HFFc6 (cell line): ENCODE data around the gene HBQ1. TPM values are rescaled to one million over a fixed set of nuclear protein-coding genes. Genes with fewer than 3 reads are reported as not detected.
"Not testable (repeated sequence)": the region's sequence is repeated elsewhere in the genome, so short reads cannot be mapped to it uniquely, and the experiment has no call there.

Experiments
- DNase-seq: peaks from one replicate; pipeline ENCODE4 v3.0.0-alpha.2; 2018
- H3K27ac Mint-ChIP-seq: 2 replicates; pipeline ENCODE4 v1.8.0; 2020; ENCODE audit warnings: mild to moderate bottlenecking, mixed read lengths
- H3K27me3 Mint-ChIP-seq: 2 replicates; pipeline ENCODE4 v1.8.0; 2021; ENCODE audit warnings: mild to moderate bottlenecking, moderate library complexity, mixed read lengths; ENCODE audit not compliant: insufficient read depth
- H3K36me3 Mint-ChIP-seq: 2 replicates; pipeline ENCODE4 v1.8.0; 2021; ENCODE audit warnings: low read depth, mixed read lengths
- H3K4me1 Mint-ChIP-seq: 2 replicates; pipeline ENCODE4 v1.8.0; 2020; ENCODE audit warnings: low read depth, mixed read lengths
- H3K4me3 Mint-ChIP-seq: 2 replicates; pipeline ENCODE4 v1.8.0; 2020; ENCODE audit warnings: mild to moderate bottlenecking, moderate library complexity, mixed read lengths
- H3K9me3 Mint-ChIP-seq: 2 replicates; pipeline ENCODE4 v1.8.0; 2020; ENCODE audit warnings: mild to moderate bottlenecking, mixed read lengths
- total RNA-seq, 6 experiments: library from RNA; stranded (reverse); fragmentation: NEBNext Ultra II Directional; extraction: Animal tissue kit (Norgen Biotek cat#: 25700); gene quantifications; 2 replicates in 1 of 6; 3 replicates in 5 of 6; pipeline ENCODE4 v1.2.3, GENCODE V29; 2021
- TF ChIP-seq, protein P1 (sequence below): fragments of 200-600 bp; sonication (generic); IDR thresholded peaks from 2 replicates; pipeline ENCODE4 v1.5.0; 2021; ENCODE audit warnings: antibody characterized with exemption, mild to moderate bottlenecking

Gene HBQ1
- total RNA-seq, 6 experiments from 2014 or later = 0.47 TPM; not detected in 5

DNA sequence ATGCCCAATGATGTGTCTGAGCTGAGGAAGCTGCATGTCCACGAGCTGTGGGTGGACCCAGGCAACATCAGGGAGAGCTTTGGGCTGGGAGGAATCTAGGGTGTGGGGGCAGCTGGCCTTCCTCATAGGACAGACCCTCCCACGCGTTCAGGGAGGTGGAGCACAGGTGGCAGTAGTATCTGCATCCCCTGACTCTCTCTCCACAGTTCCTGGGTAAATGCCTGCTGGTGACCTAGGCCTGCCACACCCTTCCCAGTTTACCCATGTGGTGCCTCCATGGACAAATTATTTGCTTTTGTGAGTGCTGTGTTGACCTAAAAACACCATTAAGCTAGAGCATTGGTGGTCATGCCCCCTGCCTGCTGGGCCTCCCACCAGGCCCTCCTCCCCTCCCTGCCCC, 11.2 kb upstream of the HBQ1 start:
- Mint-ChIP-seq H3K27ac (no peak overlapping the region), H3K36me3 (no peaks in the 10 kb centered on the region), H3K9me3 (no peaks in the 10 kb centered on the region), H3K4me1 (peaks cover 5% of the 10 kb centered on the region; the same call in 1 of the 2 replicates), H3K27me3 (peaks cover 28% of the 10 kb centered on the region), H3K4me3 (no peak overlapping the region)
- DNase-seq = no peak
- TF ChIP-seq, protein P1, sequence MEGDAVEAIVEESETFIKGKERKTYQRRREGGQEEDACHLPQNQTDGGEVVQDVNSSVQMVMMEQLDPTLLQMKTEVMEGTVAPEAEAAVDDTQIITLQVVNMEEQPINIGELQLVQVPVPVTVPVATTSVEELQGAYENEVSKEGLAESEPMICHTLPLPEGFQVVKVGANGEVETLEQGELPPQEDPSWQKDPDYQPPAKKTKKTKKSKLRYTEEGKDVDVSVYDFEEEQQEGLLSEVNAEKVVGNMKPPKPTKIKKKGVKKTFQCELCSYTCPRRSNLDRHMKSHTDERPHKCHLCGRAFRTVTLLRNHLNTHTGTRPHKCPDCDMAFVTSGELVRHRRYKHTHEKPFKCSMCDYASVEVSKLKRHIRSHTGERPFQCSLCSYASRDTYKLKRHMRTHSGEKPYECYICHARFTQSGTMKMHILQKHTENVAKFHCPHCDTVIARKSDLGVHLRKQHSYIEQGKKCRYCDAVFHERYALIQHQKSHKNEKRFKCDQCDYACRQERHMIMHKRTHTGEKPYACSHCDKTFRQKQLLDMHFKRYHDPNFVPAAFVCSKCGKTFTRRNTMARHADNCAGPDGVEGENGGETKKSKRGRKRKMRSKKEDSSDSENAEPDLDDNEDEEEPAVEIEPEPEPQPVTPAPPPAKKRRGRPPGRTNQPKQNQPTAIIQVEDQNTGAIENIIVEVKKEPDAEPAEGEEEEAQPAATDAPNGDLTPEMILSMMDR = no peak

DNA sequence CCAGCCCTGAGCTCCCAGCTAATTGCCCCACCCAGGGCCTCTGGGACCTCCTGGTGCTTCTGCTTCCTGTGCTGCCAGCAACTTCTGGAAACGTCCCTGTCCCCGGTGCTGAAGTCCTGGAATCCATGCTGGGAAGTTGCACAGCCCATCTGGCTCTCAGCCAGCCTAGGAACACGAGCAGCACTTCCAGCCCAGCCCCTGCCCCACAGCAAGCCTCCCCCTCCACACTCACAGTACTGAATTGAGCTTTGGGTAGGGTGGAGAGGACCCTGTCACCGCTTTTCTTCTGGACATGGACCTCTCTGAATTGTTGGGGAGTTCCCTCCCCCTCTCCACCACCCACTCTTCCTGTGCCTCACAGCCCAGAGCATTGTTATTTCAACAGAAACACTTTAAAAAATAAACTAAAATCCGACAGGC, 10.2 kb upstream of the HBQ1 start:
- H3K4me1 Mint-ChIP-seq, H3K27ac Mint-ChIP-seq, H3K36me3 Mint-ChIP-seq, H3K9me3 Mint-ChIP-seq, H3K4me3 Mint-ChIP-seq: not testable (repeated sequence)
- DNase-seq = peak; percentile 29
- peaks cover 35% of the 10 kb centered on the region for H3K27me3 Mint-ChIP-seq

DNA sequence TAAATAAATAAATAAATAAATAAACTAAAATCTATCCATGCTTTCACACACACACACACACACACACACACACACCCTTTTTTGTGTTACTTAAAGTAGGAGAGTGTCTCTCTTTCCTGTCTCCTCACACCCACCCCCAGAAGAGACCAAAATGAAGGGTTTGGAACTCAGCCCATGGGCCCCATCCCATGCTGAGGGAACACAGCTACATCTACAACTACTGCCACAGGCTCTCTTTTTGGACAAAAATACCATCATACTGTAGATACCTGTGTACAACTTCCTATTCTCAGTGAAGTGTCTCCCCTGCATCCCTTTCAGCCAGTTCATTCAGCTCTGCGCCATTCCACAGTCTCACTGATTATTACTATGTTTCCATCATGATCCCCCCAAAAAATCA, 9.5 kb upstream of the HBQ1 start:
- Mint-ChIP-seq H3K27ac (no peak overlapping the region), H3K4me3 (no peak overlapping the region), H3K9me3 (no peaks in the 10 kb centered on the region), H3K36me3 (no peaks in the 10 kb centered on the region), H3K4me1 (peaks cover 5% of the 10 kb centered on the region; the same call in 1 of the 2 replicates), H3K27me3 (peaks cover 42% of the 10 kb centered on the region)
- TF ChIP-seq, protein P1 = no peak
- no peak for DNase-seq

DNA sequence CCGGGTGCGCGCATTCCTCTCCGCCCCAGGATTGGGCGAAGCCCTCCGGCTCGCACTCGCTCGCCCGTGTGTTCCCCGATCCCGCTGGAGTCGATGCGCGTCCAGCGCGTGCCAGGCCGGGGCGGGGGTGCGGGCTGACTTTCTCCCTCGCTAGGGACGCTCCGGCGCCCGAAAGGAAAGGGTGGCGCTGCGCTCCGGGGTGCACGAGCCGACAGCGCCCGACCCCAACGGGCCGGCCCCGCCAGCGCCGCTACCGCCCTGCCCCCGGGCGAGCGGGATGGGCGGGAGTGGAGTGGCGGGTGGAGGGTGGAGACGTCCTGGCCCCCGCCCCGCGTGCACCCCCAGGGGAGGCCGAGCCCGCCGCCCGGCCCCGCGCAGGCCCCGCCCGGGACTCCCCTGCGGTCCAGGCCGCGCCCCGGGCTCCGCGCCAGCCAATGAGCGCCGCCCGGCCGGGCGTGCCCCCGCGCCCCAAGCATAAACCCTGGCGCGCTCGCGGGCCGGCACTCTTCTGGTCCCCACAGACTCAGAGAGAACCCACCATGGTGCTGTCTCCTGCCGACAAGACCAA, 7.8 kb upstream of the HBQ1 start, which contains the start of gene HBA2:
Gene HBA2, plus strand, starts transcription at position 503 of the 568 bp plus-strand sequence. Its CDS starts 37 bp downstream, at position 540.
- not testable (repeated sequence) for H3K9me3 Mint-ChIP-seq, DNase-seq, H3K4me3 Mint-ChIP-seq, H3K27ac Mint-ChIP-seq, H3K36me3 Mint-ChIP-seq, H3K4me1 Mint-ChIP-seq
- peaks cover 37% of the 10 kb centered on the region for H3K27me3 Mint-ChIP-seq

DNA sequence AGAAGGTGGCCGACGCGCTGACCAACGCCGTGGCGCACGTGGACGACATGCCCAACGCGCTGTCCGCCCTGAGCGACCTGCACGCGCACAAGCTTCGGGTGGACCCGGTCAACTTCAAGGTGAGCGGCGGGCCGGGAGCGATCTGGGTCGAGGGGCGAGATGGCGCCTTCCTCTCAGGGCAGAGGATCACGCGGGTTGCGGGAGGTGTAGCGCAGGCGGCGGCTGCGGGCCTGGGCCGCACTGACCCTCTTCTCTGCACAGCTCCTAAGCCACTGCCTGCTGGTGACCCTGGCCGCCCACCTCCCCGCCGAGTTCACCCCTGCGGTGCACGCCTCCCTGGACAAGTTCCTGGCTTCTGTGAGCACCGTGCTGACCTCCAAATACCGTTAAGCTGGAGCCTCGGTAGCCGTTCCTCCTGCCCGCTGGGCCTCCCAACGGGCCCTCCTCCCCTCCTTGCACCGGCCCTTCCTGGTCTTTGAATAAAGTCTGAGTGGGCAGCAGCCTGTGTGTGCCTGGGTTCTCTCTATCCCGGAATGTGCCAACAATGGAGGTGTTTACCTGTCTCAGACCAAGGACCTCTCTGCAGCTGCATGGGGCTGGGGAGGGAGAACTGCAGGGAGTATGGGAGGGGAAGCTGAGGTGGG, 6.9 kb upstream of the HBQ1 start:
- H3K9me3 Mint-ChIP-seq, H3K4me3 Mint-ChIP-seq, H3K27ac Mint-ChIP-seq, H3K36me3 Mint-ChIP-seq, DNase-seq: not testable (repeated sequence)
- peaks cover 10% of the 10 kb centered on the region; the same call in 1 of the 2 replicates for H3K4me1 Mint-ChIP-seq
- peaks cover 39% of the 10 kb centered on the region for H3K27me3 Mint-ChIP-seq

DNA sequence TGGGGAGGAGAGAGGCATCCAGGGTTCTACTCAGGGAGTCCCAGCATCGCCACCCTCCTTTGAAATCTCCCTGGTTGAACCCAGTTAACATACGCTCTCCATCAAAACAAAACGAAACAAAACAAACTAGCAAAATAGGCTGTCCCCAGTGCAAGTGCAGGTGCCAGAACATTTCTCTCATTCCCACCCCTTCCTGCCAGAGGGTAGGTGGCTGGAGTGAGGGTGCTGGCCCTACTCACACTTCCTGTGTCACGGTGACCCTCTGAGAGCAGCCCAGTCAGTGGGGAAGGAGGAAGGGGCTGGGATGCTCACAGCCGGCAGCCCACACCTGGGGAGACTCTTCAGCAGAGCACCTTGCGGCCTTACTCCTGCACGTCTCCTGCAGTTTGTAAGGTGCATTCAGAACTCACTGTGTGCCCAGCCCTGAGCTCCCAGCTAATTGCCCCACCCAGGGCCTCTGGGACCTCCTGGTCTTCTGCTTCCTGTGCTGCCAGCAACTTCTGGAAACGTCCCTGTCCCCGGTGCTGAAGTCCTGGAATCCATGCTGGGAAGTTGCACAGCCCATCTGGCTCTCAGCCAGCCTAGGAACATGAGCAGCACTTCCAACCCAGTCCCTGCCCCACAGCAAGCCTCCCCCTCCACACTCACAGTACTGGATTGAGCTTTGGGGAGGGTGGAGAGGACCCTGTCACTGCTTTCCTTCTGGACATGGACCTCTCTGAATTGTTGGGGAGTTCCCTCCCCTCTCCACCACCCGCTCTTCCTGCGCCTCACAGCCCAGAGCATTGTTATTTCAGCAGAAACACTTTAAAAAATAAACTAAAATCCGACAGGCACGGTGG, 6.1 kb upstream of the HBQ1 start:
- H3K4me3 Mint-ChIP-seq, H3K36me3 Mint-ChIP-seq, DNase-seq, H3K27ac Mint-ChIP-seq, H3K9me3 Mint-ChIP-seq: not testable (repeated sequence)
- peaks cover 10% of the 10 kb centered on the region; the same call in 1 of the 2 replicates for H3K4me1 Mint-ChIP-seq
- H3K27me3 Mint-ChIP-seq = peaks cover 34% of the 10 kb centered on the region

DNA sequence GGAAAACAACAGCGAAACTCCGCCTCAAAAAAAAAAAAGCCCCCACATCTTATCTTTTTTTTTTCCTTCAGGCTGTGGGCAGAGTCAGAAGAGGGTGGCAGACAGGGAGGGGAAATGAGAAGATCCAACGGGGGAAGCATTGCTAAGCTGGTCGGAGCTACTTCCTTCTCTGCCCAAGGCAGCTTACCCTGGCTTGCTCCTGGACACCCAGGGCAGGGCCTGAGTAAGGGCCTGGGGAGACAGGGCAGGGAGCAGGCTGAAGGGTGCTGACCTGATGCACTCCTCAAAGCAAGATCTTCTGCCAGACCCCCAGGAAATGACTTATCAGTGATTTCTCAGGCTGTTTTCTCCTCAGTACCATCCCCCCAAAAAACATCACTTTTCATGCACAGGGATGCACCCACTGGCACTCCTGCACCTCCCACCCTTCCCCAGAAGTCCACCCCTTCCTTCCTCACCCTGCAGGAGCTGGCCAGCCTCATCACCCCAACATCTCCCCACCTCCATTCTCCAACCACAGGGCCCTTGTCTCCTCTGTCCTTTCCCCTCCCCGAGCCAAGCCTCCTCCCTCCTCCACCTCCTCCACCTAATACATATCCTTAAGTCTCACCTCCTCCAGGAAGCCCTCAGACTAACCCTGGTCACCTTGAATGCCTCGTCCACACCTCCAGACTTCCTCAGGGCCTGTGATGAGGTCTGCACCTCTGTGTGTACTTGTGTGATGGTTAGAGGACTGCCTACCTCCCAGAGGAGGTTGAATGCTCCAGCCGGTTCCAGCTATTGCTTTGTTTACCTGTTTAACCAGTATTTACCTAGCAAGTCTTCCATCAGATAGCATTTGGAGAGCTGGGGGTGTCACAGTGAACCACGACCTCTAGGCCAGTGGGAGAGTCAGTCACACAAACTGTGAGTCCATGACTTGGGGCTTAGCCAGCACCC, 5.0 kb upstream of the HBQ1 start:
- no peak overlapping the region for H3K4me3 Mint-ChIP-seq
- H3K27ac Mint-ChIP-seq = no peak overlapping the region
- no peak for DNase-seq
- peaks cover 30% of the 10 kb centered on the region for H3K27me3 Mint-ChIP-seq
- no peaks in the 10 kb centered on the region for H3K9me3 Mint-ChIP-seq
- no peaks in the 10 kb centered on the region for H3K36me3 Mint-ChIP-seq
- TF ChIP-seq, protein P1 = no peak
- peaks cover 5% of the 10 kb centered on the region; the same call in 1 of the 2 replicates for H3K4me1 Mint-ChIP-seq

DNA sequence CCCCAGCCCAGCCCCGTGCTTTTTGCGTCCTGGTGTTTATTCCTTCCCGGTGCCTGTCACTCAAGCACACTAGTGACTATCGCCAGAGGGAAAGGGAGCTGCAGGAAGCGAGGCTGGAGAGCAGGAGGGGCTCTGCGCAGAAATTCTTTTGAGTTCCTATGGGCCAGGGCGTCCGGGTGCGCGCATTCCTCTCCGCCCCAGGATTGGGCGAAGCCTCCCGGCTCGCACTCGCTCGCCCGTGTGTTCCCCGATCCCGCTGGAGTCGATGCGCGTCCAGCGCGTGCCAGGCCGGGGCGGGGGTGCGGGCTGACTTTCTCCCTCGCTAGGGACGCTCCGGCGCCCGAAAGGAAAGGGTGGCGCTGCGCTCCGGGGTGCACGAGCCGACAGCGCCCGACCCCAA, 4.3 kb upstream of the HBQ1 start:
- H3K27ac Mint-ChIP-seq, H3K9me3 Mint-ChIP-seq, H3K4me3 Mint-ChIP-seq, DNase-seq, H3K36me3 Mint-ChIP-seq, H3K4me1 Mint-ChIP-seq: not testable (repeated sequence)
- H3K27me3 Mint-ChIP-seq = peaks cover 30% of the 10 kb centered on the region

DNA sequence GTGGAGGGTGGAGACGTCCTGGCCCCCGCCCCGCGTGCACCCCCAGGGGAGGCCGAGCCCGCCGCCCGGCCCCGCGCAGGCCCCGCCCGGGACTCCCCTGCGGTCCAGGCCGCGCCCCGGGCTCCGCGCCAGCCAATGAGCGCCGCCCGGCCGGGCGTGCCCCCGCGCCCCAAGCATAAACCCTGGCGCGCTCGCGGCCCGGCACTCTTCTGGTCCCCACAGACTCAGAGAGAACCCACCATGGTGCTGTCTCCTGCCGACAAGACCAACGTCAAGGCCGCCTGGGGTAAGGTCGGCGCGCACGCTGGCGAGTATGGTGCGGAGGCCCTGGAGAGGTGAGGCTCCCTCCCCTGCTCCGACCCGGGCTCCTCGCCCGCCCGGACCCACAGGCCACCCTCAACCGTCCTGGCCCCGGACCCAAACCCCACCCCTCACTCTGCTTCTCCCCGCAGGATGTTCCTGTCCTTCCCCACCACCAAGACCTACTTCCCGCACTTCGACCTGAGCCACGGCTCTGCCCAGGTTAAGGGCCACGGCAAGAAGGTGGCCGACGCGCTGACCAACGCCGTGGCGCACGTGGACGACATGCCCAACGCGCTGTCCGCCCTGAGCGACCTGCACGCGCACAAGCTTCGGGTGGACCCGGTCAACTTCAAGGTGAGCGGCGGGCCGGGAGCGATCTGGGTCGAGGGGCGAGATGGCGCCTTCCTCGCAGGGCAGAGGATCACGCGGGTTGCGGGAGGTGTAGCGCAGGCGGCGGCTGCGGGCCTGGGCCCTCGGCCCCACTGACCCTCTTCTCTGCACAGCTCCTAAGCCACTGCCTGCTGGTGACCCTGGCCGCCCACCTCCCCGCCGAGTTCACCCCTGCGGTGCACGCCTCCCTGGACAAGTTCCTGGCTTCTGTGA, 3.5 kb upstream of the HBQ1 start, which contains the start of gene HBA1:
Gene HBA1, plus strand, starts transcription at position 204 of the 906 bp plus-strand sequence. Its CDS starts 37 bp downstream, at position 241.
- H3K9me3 Mint-ChIP-seq, H3K27ac Mint-ChIP-seq, H3K4me3 Mint-ChIP-seq, H3K36me3 Mint-ChIP-seq, DNase-seq, H3K4me1 Mint-ChIP-seq: not testable (repeated sequence)
- peaks cover 25% of the 10 kb centered on the region for H3K27me3 Mint-ChIP-seq
